Measurements from ENCODE around the gene SEMA3C.

DNA sequence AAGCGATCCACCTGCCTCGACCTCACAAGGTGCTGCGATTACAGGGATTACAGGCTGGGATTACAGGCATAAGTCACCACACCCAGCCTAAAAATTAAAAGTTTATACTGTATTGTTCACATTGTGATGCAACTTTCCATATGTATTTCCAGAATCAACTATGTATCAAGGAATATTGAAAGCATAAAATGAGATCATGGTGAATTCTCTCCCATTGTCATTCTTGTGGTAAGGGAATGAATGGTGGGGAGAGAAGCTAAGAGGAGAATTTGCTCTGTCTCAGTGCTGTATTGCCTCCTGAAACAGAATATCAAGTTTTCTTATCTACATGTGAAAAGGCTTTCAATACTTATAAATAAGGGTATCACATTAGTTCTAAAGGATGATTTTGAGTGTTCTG, 198.7 kb downstream of the SEMA3C start:
- no peak for TF ChIP-seq EZH2 (IDR thresholded peaks at IDR 0.05; ENCODE audit: borderline replicate concordance, low read depth, low read length, poor library complexity, severe bottlenecking)
- TF ChIP-seq, protein P1, sequence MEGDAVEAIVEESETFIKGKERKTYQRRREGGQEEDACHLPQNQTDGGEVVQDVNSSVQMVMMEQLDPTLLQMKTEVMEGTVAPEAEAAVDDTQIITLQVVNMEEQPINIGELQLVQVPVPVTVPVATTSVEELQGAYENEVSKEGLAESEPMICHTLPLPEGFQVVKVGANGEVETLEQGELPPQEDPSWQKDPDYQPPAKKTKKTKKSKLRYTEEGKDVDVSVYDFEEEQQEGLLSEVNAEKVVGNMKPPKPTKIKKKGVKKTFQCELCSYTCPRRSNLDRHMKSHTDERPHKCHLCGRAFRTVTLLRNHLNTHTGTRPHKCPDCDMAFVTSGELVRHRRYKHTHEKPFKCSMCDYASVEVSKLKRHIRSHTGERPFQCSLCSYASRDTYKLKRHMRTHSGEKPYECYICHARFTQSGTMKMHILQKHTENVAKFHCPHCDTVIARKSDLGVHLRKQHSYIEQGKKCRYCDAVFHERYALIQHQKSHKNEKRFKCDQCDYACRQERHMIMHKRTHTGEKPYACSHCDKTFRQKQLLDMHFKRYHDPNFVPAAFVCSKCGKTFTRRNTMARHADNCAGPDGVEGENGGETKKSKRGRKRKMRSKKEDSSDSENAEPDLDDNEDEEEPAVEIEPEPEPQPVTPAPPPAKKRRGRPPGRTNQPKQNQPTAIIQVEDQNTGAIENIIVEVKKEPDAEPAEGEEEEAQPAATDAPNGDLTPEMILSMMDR (conservative IDR thresholded peaks at IDR 0.05; ENCODE audit: low read depth, low read length) = no peak

Data from A673 (cell line).